OCI-LY7 (cell line): ENCODE measurements around the gene P2RX6. TPM values are rescaled to one million over a fixed set of nuclear protein-coding genes. Genes with fewer than 3 reads are reported as not detected.
"Not testable (repeated sequence)": the region's sequence is repeated elsewhere in the genome, so short reads cannot be mapped to it uniquely, and the experiment has no call there.

Source experiments
- BruUV-seq: library from RNA; stranded (reverse); fragments of 400-500 nt; replicated peaks from 2 replicates; lab custom pipeline; 2021; lab: Mats Ljungman, UMichigan
- CTCF ChIA-PET: fragments of 300-600 bp; sonication (Branson Sonifier 250); formaldehyde crosslinking; loops from one replicate; lab custom pipeline; 2022; ENCODE audit warnings: antibody characterized with exemption; ENCODE audit not compliant: unreplicated experiment; lab: Charles Lee
- POLR2A ChIA-PET: fragments of 300-600 bp; sonication (Branson Sonifier 250); formaldehyde crosslinking; loops from one replicate; lab custom pipeline; 2022; ENCODE audit warnings: antibody characterized with exemption; lab: Charles Lee
- DNase-seq: peaks from one replicate; pipeline ENCODE4 v3.0.0-alpha.2; 2015; ENCODE audit warnings: low spot score
- H2AFZ ChIP-seq: fragments of 200-600 bp; sonication (generic), shearing (Covaris generic); 2 replicates; pipeline ENCODE4 v1.6.1; 2014; ENCODE audit warnings: mild to moderate bottlenecking, antibody characterized with exemption, low read length, moderate library complexity
- H3K27ac ChIP-seq: fragments of 200-600 bp; sonication (generic); 2 replicates; pipeline ENCODE4 v1.5.1; 2014; ENCODE audit warnings: mixed run types, low read depth, mild to moderate bottlenecking, moderate library complexity, low read length, inconsistent platforms; ENCODE audit not compliant: poor library complexity, severe bottlenecking
- H3K36me3 ChIP-seq: fragments of 200-600 bp; sonication (generic); 2 replicates; pipeline ENCODE4 v1.6.1; 2014; ENCODE audit warnings: mild to moderate bottlenecking, antibody characterized with exemption, low read length, moderate library complexity, mixed read lengths; ENCODE audit not compliant: insufficient read depth
- H3K4me1 ChIP-seq: fragments of 200-600 bp; sonication (generic); 2 replicates; pipeline ENCODE4 v1.5.1; 2014; ENCODE audit warnings: mild to moderate bottlenecking, low read length; ENCODE audit not compliant: insufficient read depth, poor library complexity, severe bottlenecking
- H3K4me2 ChIP-seq: fragments of 200-600 bp; sonication (generic); 2 replicates; pipeline ENCODE4 v1.6.1; 2014; ENCODE audit warnings: mild to moderate bottlenecking, low read length
- H3K4me3 ChIP-seq: fragments of 200-600 bp; sonication (generic); 2 replicates; pipeline ENCODE4 v1.5.1; 2014; ENCODE audit warnings: mild to moderate bottlenecking, low read depth, low read length; ENCODE audit not compliant: poor library complexity, severe bottlenecking
- H3K79me2 ChIP-seq: fragments of 200-600 bp; sonication (generic); 2 replicates; pipeline ENCODE4 v1.6.1; 2016; ENCODE audit warnings: low read depth, mild to moderate bottlenecking, low read length, moderate library complexity, mixed read lengths; ENCODE audit not compliant: insufficient read depth
- H3K9me2 ChIP-seq: fragments of 200-600 bp; sonication (generic); 2 replicates; pipeline ENCODE4 v1.6.1; 2016; ENCODE audit warnings: mild to moderate bottlenecking, low read length, mixed read lengths; ENCODE audit not compliant: insufficient read depth
- H3K9me3 ChIP-seq: fragments of 200-600 bp; sonication (generic); 2 replicates; pipeline ENCODE4 v1.6.1; 2014; ENCODE audit warnings: mild to moderate bottlenecking, mixed run types, low read length, mixed read lengths
- H4K20me1 ChIP-seq: fragments of 200-600 bp; sonication (generic); 2 replicates; pipeline ENCODE4 v1.6.1; 2014; ENCODE audit warnings: mild to moderate bottlenecking, antibody characterized with exemption, low read length, moderate library complexity, mixed read lengths; ENCODE audit not compliant: insufficient read depth
- CTCF ChIP-seq: fragments of 200-600 bp; sonication (generic); conservative IDR thresholded peaks from 2 replicates; pipeline ENCODE4 v1.5.1; 2014; ENCODE audit warnings: mild to moderate bottlenecking, antibody characterized with exemption, low read length, moderate library complexity, mixed read lengths
- EZH2phosphoT487 ChIP-seq: fragments of 200-600 bp; sonication (generic); IDR thresholded peaks from 2 replicates; pipeline ENCODE4 v1.6.1; 2018; ENCODE audit warnings: low read depth, borderline replicate concordance, mild to moderate bottlenecking, mixed run types, antibody characterized with exemption, low read length, moderate library complexity, mixed read lengths
- intact Hi-C: fragments of 100-400 bp; cut with micrococcal nuclease; formaldehyde crosslinking; loops from one replicate; pipeline ENCODE4 v1.10.0; 2022; ENCODE audit not compliant: unreplicated experiment
- total RNA-seq, 2 experiments: library from RNA; depleted of rRNA in 1 of 2; stranded (reverse); fragments of >200 nt in 1 of 2; shearing (Covaris generic) in 1 of 2; gene quantifications; 2 replicates each; pipeline ENCODE4 v1.2.3, GENCODE V29; 2014 to 2022

The P2RX6 gene
- total RNA-seq, 2 experiments from 2014 or later: 0.06 to 0.32 TPM

GRCh38 chr22:21033895-21034294, 18.9 kb downstream of the P2RX6 start:
- TF ChIP-seq CTCF: no peak
- TF ChIP-seq EZH2phosphoT487: no peak
- H3K4me2 ChIP-seq: no peak overlapping the region
- no peaks in the 10 kb centered on the region for H3K4me1 ChIP-seq
- H4K20me1 ChIP-seq: no peaks in the 10 kb centered on the region
- intact Hi-C loops: no loop called here
- H3K9me3 ChIP-seq: no peaks in the 10 kb centered on the region
- no peak overlapping the region for H3K4me3 ChIP-seq
- H3K36me3 ChIP-seq: no peaks in the 10 kb centered on the region
- no peaks in the 10 kb centered on the region for H3K79me2 ChIP-seq
- no peak overlapping the region for H2AFZ ChIP-seq
- H3K27ac ChIP-seq: no peak overlapping the region
- no TSS peak for BruUV-seq
- ChIA-PET CTCF (no interaction called here), POLR2A (no interaction called here)
- H3K9me2 ChIP-seq: no peaks in the 10 kb centered on the region
- DNase-seq: no peak

- intact Hi-C loops: no loop called here
- H3K36me3 ChIP-seq: no peaks in the 10 kb centered on the region
- POLR2A ChIA-PET: no interaction called here
These were observed 20.0 kb downstream of the P2RX6 start for GRCh38 chr22:21034989-21035388.

DNA sequence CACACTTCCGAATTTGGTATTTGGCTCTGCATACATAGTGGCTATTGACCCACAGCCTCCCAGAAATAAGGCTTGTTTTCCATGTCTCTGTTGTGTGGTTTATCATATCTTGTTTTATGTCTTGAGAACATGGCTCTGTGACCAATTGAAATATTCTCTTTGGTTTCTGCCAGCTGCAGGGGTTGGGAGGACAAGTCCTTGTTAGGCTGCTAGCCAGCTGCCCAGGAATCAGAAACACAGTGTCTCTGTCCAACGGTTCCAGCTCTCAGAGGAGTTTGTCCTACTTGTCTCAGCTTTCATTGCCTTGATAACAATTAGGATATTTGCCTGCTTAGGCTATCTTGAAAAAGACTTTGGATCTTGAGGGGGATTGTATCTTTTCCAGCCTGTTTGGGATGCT, 23.4 kb downstream of the P2RX6 start:
- ChIA-PET POLR2A (no interaction called here), CTCF (no interaction called here)
- no peaks in the 10 kb centered on the region for H3K9me3 ChIP-seq
- no peaks in the 10 kb centered on the region for H3K36me3 ChIP-seq
- peaks cover 5% of the 10 kb centered on the region for H3K4me1 ChIP-seq
- H3K27ac ChIP-seq: no peak overlapping the region
- no peak for DNase-seq
- H3K79me2 ChIP-seq: no peaks in the 10 kb centered on the region
- H3K9me2 ChIP-seq: no peaks in the 10 kb centered on the region
- no peak overlapping the region for H3K4me3 ChIP-seq
- no TSS peak for BruUV-seq
- H3K4me2 ChIP-seq: no peak overlapping the region
- no peaks in the 10 kb centered on the region for H4K20me1 ChIP-seq
- H2AFZ ChIP-seq: no peak overlapping the region
- TF ChIP-seq EZH2phosphoT487 (no peak), CTCF (no peak)
- intact Hi-C loops: no loop called here

More at GRCh38 chr22:21034989-21035388, 20.0 kb downstream of the P2RX6 start:
- Histone ChIP-seq H3K4me2 (no peak overlapping the region), H3K27ac (no peak overlapping the region), H3K4me1 (peaks cover under 1% of the 10 kb centered on the region), H3K79me2 (no peaks in the 10 kb centered on the region), H3K9me2 (no peaks in the 10 kb centered on the region), H4K20me1 (no peaks in the 10 kb centered on the region), H3K4me3 (no peak overlapping the region), H2AFZ (no peak overlapping the region), H3K9me3 (no peaks in the 10 kb centered on the region)
- no peak for DNase-seq
- TF ChIP-seq EZH2phosphoT487 (no peak), CTCF (no peak)
- BruUV-seq: no TSS peak
- CTCF ChIA-PET: no interaction called here

DNA sequence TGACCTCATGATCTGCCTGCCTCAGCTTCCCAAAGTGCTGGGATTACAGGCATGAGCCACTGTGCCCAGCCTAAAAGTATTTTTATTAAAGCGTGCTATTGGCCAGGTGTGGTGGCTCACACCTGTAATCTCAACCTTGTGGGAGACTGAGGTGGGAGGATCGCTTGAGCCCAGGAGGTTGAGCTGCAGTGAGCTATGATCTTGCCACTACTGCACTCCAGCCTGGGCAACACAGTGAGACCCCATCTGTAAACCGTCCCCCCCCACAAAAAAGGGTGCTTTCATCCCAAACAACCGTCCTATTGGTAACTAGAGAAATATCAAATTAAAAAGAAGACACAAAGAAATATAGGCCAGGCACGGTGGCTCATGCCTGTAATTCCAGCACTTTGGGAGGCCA, 24.2 kb downstream of the P2RX6 start:
- H3K27ac ChIP-seq, H3K4me1 ChIP-seq, DNase-seq, POLR2A ChIA-PET, intact Hi-C loops, H3K79me2 ChIP-seq, H2AFZ ChIP-seq, H3K4me3 ChIP-seq, H3K9me2 ChIP-seq, CTCF ChIA-PET, H3K4me2 ChIP-seq, BruUV-seq, H3K9me3 ChIP-seq, H4K20me1 ChIP-seq, H3K36me3 ChIP-seq: not testable (repeated sequence)
